Stomach (tissue), 9 donors: ENCODE results near the gene TRIM17. TPM values are rescaled to one million over a fixed set of nuclear protein-coding genes. Genes with fewer than 3 reads are reported as not detected.

Experiments
- DNase-seq, 2 donors: peaks; one replicate each; pipeline versions ENCODE4 v3.0.0 to v3.0.0-alpha.2; 2013 to 2019
- H3K27ac ChIP-seq, 5 donors: fragments of 200-600 bp in 4 of 5; sonication (generic) in 4 of 5; one replicate each; pipeline ENCODE4 v1.5.1; 2013 to 2019; ENCODE audit warnings: mild to moderate bottlenecking in 1 of 5, moderate library complexity in 1 of 5
- H3K27me3 ChIP-seq, 3 donors: fragments of 200-600 bp; sonication (generic); one replicate each; pipeline ENCODE4 v1.5.1; 2017 to 2019; ENCODE audit warnings: mixed run types in 1 of 3
- H3K36me3 ChIP-seq, 4 donors: fragments of 200-600 bp; sonication (generic); 1 replicate in 3 of 4; 2 replicates in 1 of 4; pipeline ENCODE4 v1.5.1; 2016 to 2019
- H3K4me1 ChIP-seq, 4 donors: fragments of 200-600 bp; sonication (generic); one replicate each; pipeline ENCODE4 v1.5.1; 2016 to 2019
- H3K4me3 ChIP-seq, 4 donors: fragments of 200-600 bp; sonication (generic) in 3 of 4; one replicate each; pipeline ENCODE4 v1.5.1; 2016 to 2019; ENCODE audit warnings: mild to moderate bottlenecking in 1 of 4
- H3K9me3 ChIP-seq, 4 donors: fragments of 200-600 bp; sonication (generic); one replicate each; pipeline ENCODE4 v1.5.1; 2016 to 2019
- CTCF ChIP-seq, 7 experiments: fragments of 450-650 bp in 4 of 7; fragments of 200-600 bp in 3 of 7; sonication (generic) in 3 of 7; IDR thresholded peaks; one replicate each; pipeline ENCODE4 v1.5.1; 2016 to 2019; ENCODE audit warnings: antibody characterized with exemption in 7 of 7, control low read depth in 2 of 7, mild to moderate bottlenecking in 1 of 7
- EP300 ChIP-seq: sonication (generic); formaldehyde crosslinking; IDR thresholded peaks from one replicate; pipeline ENCODE4 v1.6.1; 2017; ENCODE audit warnings: antibody characterized with exemption
- POLR2A ChIP-seq, 4 donors: fragments of 450-650 bp; IDR thresholded peaks; one replicate each; pipeline ENCODE4 v1.6.1; 2016; ENCODE audit warnings: antibody characterized with exemption in 4 of 4, control low read depth in 2 of 4, mild to moderate bottlenecking in 1 of 4, moderate library complexity in 1 of 4
- POLR2AphosphoS5 ChIP-seq, 3 donors: sonication (generic); formaldehyde crosslinking; IDR thresholded peaks; one replicate each; pipeline ENCODE4 v1.6.1; 2016; ENCODE audit warnings: antibody characterized with exemption in 3 of 3
- WGBS, 5 donors: extraction: QIAGEN DNeasy Blood & Tissue Kit in 3 of 5; methylation state at CpG; one replicate each; pipeline versions ENCODE4 v1.1.5 to v1.1.7; 2013 to 2018; 5-methylcytosine and 5-hydroxymethylcytosine counted together
- intact Hi-C: fragments of 100-400 bp; cut with DNase I; formaldehyde crosslinking; loops from one replicate; pipeline ENCODE4 v1.15.1; 2023; ENCODE audit warnings: low total_unique reads
- polyA plus RNA-seq, 3 donors: library from polyadenylated mRNA; stranded (reverse); fragments of 200-250 nt; gene quantifications; one replicate each; pipeline ENCODE4 v1.2.3, GENCODE V29; 2013
- total RNA-seq, 5 donors: library from RNA; depleted of rRNA; stranded (reverse); fragments of >200 nt; gene quantifications; one replicate each; pipeline versions ENCODE4 v1.1.0 to v1.2.3, GENCODE V29; 2014 to 2016
- donor health status: healthy with polysubstance abuse.
- donor health status: Bipolar disorder and iron deficiency.
- donor health status: healthy.

TRIM17 gene
- total and polyA plus RNA-seq, 8 donors: 1.2 to 6.2 (median 1.8) TPM; not detected in 3

GRCh38 chr1:228420968-228421826, 4.5 kb upstream of the TRIM17 start:
- no peaks in the 10 kb centered on the region for H3K9me3 ChIP-seq
- no peaks in the 10 kb centered on the region for H3K36me3 ChIP-seq
- H3K4me1 ChIP-seq: peaks cover 10 to 16% (median 12%) of the 10 kb centered on the region in 4 donors
- WGBS, 5 donors: 76 to 92% (median 85%) methylated on average over 7 of the region's 7 CpGs
- intact Hi-C loops: no loop called here
- no peak for TF ChIP-seq CTCF (IDR thresholded peaks at IDR 0.05)
- no peak for TF ChIP-seq POLR2AphosphoS5 (IDR thresholded peaks at IDR 0.05)
- TF ChIP-seq POLR2A (IDR thresholded peaks at IDR 0.05): no peak
- no peak for TF ChIP-seq EP300
- peaks cover 0 to 52% (median 20%) of the 10 kb centered on the region in 3 donors for H3K27me3 ChIP-seq
- no peak for DNase-seq
- no peak overlapping the region for H3K27ac ChIP-seq
- no peak overlapping the region for H3K4me3 ChIP-seq

- H3K9me3 ChIP-seq: no peaks in the 10 kb centered on the region
- TF ChIP-seq EP300: no peak
- no peak for TF ChIP-seq CTCF (IDR thresholded peaks at IDR 0.05)
- no peak for TF ChIP-seq POLR2A (IDR thresholded peaks at IDR 0.05)
- no peak for TF ChIP-seq POLR2AphosphoS5 (IDR thresholded peaks at IDR 0.05)
- intact Hi-C loops: no loop called here
- peak overlapping the region in 1 of 4 donors; percentile 58 for H3K4me3 ChIP-seq
- 79 to 89% (median 83%) methylated on average over 7 of the region's 7 CpGs for WGBS, 5 donors
- DNase-seq: no peak
- peaks cover 0 to 65% (median 38%) of the 10 kb centered on the region in 3 donors for H3K27me3 ChIP-seq
- H3K36me3 ChIP-seq: no peaks in the 10 kb centered on the region
- H3K27ac ChIP-seq: no peak overlapping the region
- peaks cover 15 to 23% (median 18%) of the 10 kb centered on the region in 4 donors for H3K4me1 ChIP-seq
Measured at GRCh38 chr1:228417483-228418203, 982 bp upstream of the TRIM17 start.

- H3K4me3 ChIP-seq: peak overlapping the region in 2 of 4 donors; percentile 44 to 58
- TF ChIP-seq POLR2A (IDR thresholded peaks at IDR 0.05) (no peak), POLR2AphosphoS5 (IDR thresholded peaks at IDR 0.05) (no peak), CTCF (IDR thresholded peaks at IDR 0.05) (no peak), EP300 (no peak)
Measured at GRCh38 chr1:228417061-228417460, 400 bp upstream of the TRIM17 start.

GRCh38 chr1:228415853-228416216, 826 bp downstream of the TRIM17 start:
- TF ChIP-seq POLR2A (IDR thresholded peaks at IDR 0.05): no peak
- TF ChIP-seq POLR2AphosphoS5 (IDR thresholded peaks at IDR 0.05): no peak
- TF ChIP-seq CTCF (IDR thresholded peaks at IDR 0.05): no peak
- TF ChIP-seq EP300: no peak
- DNase-seq: no peak
- H3K27ac ChIP-seq: peak overlapping the region in 1 of 5 donors; percentile 54
- peak overlapping the region; percentile 36 to 58 (median 42) for H3K4me3 ChIP-seq
- peaks cover 0 to 63% (median 38%) of the 10 kb centered on the region in 3 donors for H3K27me3 ChIP-seq
- H3K4me1 ChIP-seq: peaks cover 15 to 23% (median 18%) of the 10 kb centered on the region in 4 donors
- intact Hi-C loops: no loop called here
- H3K9me3 ChIP-seq: no peaks in the 10 kb centered on the region
- peaks cover 0 to 8% (median 2%) of the 10 kb centered on the region in 4 donors for H3K36me3 ChIP-seq
- 21 to 29% (median 23%) methylated on average over 17 to 23 of the region's 23 CpGs for WGBS, 5 donors

More at GRCh38 chr1:228417061-228417460, 400 bp upstream of the TRIM17 start:
- intact Hi-C loops: no loop called here
- Histone ChIP-seq H3K27me3 (peaks cover 0 to 65% (median 38%) of the 10 kb centered on the region in 3 donors), H3K4me1 (peaks cover 15 to 23% (median 18%) of the 10 kb centered on the region in 4 donors), H3K27ac (no peak overlapping the region), H3K36me3 (no peaks in the 10 kb centered on the region), H3K9me3 (no peaks in the 10 kb centered on the region)
- no peak for DNase-seq
- 24 to 49% (median 38%) methylated on average over 10 to 12 of the region's 12 CpGs for WGBS, 5 donors
